ENCODE measurements around the gene DOK6. TPM values are rescaled to one million over a fixed set of nuclear protein-coding genes. Genes with fewer than 3 reads are reported as not detected.

The DOK6 gene
- total and polyA plus RNA-seq, 2 of the 13 experiments (the other 11 are each of a cell fraction or from before 2014, with no cell fraction given), result 17.0 to 17.2 TPM

DNA sequence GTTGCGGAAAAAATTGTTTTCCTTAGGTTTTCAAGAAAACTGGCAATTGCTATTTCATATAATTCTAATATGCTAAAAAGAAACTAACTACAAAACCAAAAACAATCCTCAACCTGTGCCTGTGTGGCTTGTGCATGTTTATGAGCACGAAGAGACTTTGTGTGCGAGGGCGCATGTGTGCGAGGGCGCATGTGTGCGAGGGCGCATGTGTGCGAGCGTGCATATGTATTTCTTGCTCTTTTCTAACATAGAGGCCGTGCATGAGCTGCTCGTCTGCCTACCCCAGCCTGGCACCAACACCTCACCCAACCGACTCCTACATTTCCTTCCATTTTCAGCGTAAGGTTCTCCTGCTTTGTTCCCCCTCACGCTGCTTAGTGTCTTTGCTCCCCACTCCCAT, 211.6 kb downstream of the DOK6 start:
- H3K4me1 ChIP-seq (ENCODE audit: insufficient read depth, low read length), result no peaks in the 10 kb centered on the region
- TF ChIP-seq ZNF674 (CRISPR knock-in tag; IDR thresholded peaks at IDR 0.05; ENCODE audit: low read depth), result no peak
- H2AFZ ChIP-seq (ENCODE audit: low read length), result no peak overlapping the region
- CTCF ChIA-PET (ENCODE audit: low intra/inter-chr PET ratio, low total read pairs), result no interaction called here
- H3K79me2 ChIP-seq (ENCODE audit: insufficient read depth, low read length), result no peaks in the 10 kb centered on the region
- no peak overlapping the region for H3K4me3 ChIP-seq (replicated peaks in 1 of 3; ENCODE audit: insufficient read depth in 1 of 3, low read depth in 2 of 3, low read length in 3 of 3)
- no peaks in the 10 kb centered on the region for H3K36me3 ChIP-seq (replicated peaks in 1 of 2; ENCODE audit: control insufficient read depth in 1 of 2, insufficient read depth in 2 of 2, low read length in 2 of 2)
- ATAC-seq (no peak), DNase-seq (ENCODE audit: low spot score) (no peak), FAIRE-seq (no peak)
- H3K9ac ChIP-seq (ENCODE audit: insufficient read depth, low read depth, low read length), result no peak overlapping the region
- 90% methylated on average over 14 of the region's 15 CpGs for WGBS (ENCODE audit: low lambda C conversion rate)
- no TSS peak for BruUV-seq (replicated peaks)
- intact Hi-C loops (cut with micrococcal nuclease; ENCODE audit: unreplicated experiment), result no loop called here
- no peaks in the 10 kb centered on the region for H3K9me3 ChIP-seq (ENCODE audit: low read length)
- no peaks in the 10 kb centered on the region for H4K20me1 ChIP-seq (ENCODE audit: insufficient read depth, low read length)
- no peaks in the 10 kb centered on the region for H3K27me3 ChIP-seq (ENCODE audit: control insufficient read depth in 1 of 2, insufficient read depth in 2 of 2, low read length in 2 of 2)
- H3K4me2 ChIP-seq (ENCODE audit: low read depth, low read length), result no peak overlapping the region
- POLR2A ChIA-PET, result no interaction called here
- no peak overlapping the region for H3K27ac ChIP-seq (ENCODE audit: extremely low read length, insufficient read depth, low read length)
- in situ Hi-C loops (cut with HindIII; ENCODE audit: extremely low pct_ligation_motif_present, low pct_unique_long_range_greater_than_20kb), result no loop called here

DNA sequence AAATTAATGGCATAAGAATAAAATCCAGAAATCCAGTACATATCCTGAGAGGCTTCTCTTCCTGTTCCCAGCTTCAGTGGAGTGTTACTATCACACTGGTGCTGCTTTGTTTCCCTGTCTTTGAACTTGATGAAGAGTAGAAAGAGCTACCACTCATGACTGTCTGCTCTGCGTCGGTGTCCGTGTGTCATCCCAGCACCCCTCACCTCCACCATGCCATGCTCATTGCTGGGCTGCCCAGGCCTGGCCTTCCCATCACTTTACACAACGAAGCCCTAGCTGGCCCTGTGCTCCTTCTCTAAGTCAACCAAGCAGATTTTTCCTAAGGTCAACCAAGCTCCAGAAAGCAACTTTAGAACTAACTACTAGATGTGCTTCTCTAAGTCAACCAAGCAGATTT, 215.4 kb downstream of the DOK6 start:
- Histone ChIP-seq H4K20me1 (ENCODE audit: insufficient read depth, low read length) (no peaks in the 10 kb centered on the region), H3K4me2 (ENCODE audit: low read depth, low read length) (no peak overlapping the region), H3K4me3 (replicated peaks in 1 of 3; ENCODE audit: insufficient read depth in 1 of 3, low read depth in 2 of 3, low read length in 3 of 3) (no peak overlapping the region), H3K4me1 (ENCODE audit: insufficient read depth, low read length) (no peaks in the 10 kb centered on the region), H3K27me3 (ENCODE audit: control insufficient read depth in 1 of 2, insufficient read depth in 2 of 2, low read length in 2 of 2) (no peaks in the 10 kb centered on the region), H3K9ac (ENCODE audit: insufficient read depth, low read depth, low read length) (no peak overlapping the region), H3K36me3 (replicated peaks in 1 of 2; ENCODE audit: control insufficient read depth in 1 of 2, insufficient read depth in 2 of 2, low read length in 2 of 2) (no peaks in the 10 kb centered on the region), H3K79me2 (ENCODE audit: insufficient read depth, low read length) (no peaks in the 10 kb centered on the region), H3K27ac (ENCODE audit: extremely low read length, insufficient read depth, low read length) (no peak overlapping the region), H2AFZ (ENCODE audit: low read length) (no peak overlapping the region), H3K9me3 (ENCODE audit: low read length) (no peaks in the 10 kb centered on the region)
- no TSS peak for BruUV-seq (replicated peaks)
- intact Hi-C loops (cut with micrococcal nuclease; ENCODE audit: unreplicated experiment) (no loop called here), in situ Hi-C loops (cut with HindIII; ENCODE audit: extremely low pct_ligation_motif_present, low pct_unique_long_range_greater_than_20kb) (no loop called here)
- ChIA-PET CTCF (ENCODE audit: low intra/inter-chr PET ratio, low total read pairs) (no interaction called here), POLR2A (no interaction called here)
- FAIRE-seq, result no peak
- WGBS (ENCODE audit: low lambda C conversion rate), result 93% methylated on average over 4 of the region's 4 CpGs
- no peak for DNase-seq (ENCODE audit: low spot score)
- ATAC-seq, result no peak
- TF ChIP-seq MYC (CRISPR knock-in tag; IDR thresholded peaks at IDR 0.05; ENCODE audit: borderline replicate concordance) (no peak), GATAD1 (CRISPR knock-in tag; IDR thresholded peaks at IDR 0.05) (no peak), ZSCAN20 (CRISPR knock-in tag; IDR thresholded peaks at IDR 0.05; ENCODE audit: borderline replicate concordance) (no peak), ZNF17 (CRISPR knock-in tag; IDR thresholded peaks at IDR 0.05) (no peak), ZNF296 (CRISPR knock-in tag; conservative IDR thresholded peaks at IDR 0.05) (no peak)
- TF ChIP-seq, protein P1, sequence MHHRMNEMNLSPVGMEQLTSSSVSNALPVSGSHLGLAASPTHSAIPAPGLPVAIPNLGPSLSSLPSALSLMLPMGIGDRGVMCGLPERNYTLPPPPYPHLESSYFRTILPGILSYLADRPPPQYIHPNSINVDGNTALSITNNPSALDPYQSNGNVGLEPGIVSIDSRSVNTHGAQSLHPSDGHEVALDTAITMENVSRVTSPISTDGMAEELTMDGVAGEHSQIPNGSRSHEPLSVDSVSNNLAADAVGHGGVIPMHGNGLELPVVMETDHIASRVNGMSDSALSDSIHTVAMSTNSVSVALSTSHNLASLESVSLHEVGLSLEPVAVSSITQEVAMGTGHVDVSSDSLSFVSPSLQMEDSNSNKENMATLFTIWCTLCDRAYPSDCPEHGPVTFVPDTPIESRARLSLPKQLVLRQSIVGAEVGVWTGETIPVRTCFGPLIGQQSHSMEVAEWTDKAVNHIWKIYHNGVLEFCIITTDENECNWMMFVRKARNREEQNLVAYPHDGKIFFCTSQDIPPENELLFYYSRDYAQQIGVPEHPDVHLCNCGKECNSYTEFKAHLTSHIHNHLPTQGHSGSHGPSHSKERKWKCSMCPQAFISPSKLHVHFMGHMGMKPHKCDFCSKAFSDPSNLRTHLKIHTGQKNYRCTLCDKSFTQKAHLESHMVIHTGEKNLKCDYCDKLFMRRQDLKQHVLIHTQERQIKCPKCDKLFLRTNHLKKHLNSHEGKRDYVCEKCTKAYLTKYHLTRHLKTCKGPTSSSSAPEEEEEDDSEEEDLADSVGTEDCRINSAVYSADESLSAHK (CRISPR knock-in tag; IDR thresholded peaks at IDR 0.05; ENCODE audit: borderline replicate concordance), result no peak
- TF ChIP-seq, protein P2, sequence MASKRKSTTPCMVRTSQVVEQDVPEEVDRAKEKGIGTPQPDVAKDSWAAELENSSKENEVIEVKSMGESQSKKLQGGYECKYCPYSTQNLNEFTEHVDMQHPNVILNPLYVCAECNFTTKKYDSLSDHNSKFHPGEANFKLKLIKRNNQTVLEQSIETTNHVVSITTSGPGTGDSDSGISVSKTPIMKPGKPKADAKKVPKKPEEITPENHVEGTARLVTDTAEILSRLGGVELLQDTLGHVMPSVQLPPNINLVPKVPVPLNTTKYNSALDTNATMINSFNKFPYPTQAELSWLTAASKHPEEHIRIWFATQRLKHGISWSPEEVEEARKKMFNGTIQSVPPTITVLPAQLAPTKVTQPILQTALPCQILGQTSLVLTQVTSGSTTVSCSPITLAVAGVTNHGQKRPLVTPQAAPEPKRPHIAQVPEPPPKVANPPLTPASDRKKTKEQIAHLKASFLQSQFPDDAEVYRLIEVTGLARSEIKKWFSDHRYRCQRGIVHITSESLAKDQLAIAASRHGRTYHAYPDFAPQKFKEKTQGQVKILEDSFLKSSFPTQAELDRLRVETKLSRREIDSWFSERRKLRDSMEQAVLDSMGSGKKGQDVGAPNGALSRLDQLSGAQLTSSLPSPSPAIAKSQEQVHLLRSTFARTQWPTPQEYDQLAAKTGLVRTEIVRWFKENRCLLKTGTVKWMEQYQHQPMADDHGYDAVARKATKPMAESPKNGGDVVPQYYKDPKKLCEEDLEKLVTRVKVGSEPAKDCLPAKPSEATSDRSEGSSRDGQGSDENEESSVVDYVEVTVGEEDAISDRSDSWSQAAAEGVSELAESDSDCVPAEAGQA (IDR thresholded peaks at IDR 0.05; ENCODE audit: low read depth), result no peak
- TF ChIP-seq, protein P2 (CRISPR knock-in tag; IDR thresholded peaks at IDR 0.05; ENCODE audit: borderline replicate concordance), result no peak
- TF ChIP-seq, protein P3, sequence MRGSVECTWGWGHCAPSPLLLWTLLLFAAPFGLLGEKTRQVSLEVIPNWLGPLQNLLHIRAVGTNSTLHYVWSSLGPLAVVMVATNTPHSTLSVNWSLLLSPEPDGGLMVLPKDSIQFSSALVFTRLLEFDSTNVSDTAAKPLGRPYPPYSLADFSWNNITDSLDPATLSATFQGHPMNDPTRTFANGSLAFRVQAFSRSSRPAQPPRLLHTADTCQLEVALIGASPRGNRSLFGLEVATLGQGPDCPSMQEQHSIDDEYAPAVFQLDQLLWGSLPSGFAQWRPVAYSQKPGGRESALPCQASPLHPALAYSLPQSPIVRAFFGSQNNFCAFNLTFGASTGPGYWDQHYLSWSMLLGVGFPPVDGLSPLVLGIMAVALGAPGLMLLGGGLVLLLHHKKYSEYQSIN (CRISPR knock-in tag; IDR thresholded peaks at IDR 0.05; ENCODE audit: borderline replicate concordance), result no peak
